Right renal pelvis (tissue), 4 donors: ENCODE data around the gene GPBP1. TPM values are rescaled to one million over a fixed set of nuclear protein-coding genes. Genes with fewer than 3 reads are reported as not detected.
"Not testable (repeated sequence)": the region's sequence is repeated elsewhere in the genome, so short reads cannot be mapped to it uniquely, and the experiment has no call there.

ENCODE experiments used
- DNase-seq, 4 donors: peaks; one replicate each; pipeline ENCODE4 v3.0.0-alpha.2; 2013; ENCODE audit warnings: low read depth in 4 of 4, low spot score in 3 of 4, missing footprints in 1 of 4
- polyA plus RNA-seq, 4 donors: library from polyadenylated mRNA; unstranded; fragments of 120-200 nt; gene quantifications; one replicate each; pipeline ENCODE4 v1.2.1, GENCODE V29; 2013; ENCODE audit not compliant: insufficient read length in 4 of 4

Gene GPBP1, protein sequence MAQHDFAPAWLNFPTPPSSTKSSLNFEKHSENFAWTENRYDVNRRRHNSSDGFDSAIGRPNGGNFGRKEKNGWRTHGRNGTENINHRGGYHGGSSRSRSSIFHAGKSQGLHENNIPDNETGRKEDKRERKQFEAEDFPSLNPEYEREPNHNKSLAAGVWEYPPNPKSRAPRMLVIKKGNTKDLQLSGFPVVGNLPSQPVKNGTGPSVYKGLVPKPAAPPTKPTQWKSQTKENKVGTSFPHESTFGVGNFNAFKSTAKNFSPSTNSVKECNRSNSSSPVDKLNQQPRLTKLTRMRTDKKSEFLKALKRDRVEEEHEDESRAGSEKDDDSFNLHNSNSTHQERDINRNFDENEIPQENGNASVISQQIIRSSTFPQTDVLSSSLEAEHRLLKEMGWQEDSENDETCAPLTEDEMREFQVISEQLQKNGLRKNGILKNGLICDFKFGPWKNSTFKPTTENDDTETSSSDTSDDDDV
- polyA plus RNA-seq = 100 to 1,000 TPM; 125 to 161 (median 152) TPM

DNA sequence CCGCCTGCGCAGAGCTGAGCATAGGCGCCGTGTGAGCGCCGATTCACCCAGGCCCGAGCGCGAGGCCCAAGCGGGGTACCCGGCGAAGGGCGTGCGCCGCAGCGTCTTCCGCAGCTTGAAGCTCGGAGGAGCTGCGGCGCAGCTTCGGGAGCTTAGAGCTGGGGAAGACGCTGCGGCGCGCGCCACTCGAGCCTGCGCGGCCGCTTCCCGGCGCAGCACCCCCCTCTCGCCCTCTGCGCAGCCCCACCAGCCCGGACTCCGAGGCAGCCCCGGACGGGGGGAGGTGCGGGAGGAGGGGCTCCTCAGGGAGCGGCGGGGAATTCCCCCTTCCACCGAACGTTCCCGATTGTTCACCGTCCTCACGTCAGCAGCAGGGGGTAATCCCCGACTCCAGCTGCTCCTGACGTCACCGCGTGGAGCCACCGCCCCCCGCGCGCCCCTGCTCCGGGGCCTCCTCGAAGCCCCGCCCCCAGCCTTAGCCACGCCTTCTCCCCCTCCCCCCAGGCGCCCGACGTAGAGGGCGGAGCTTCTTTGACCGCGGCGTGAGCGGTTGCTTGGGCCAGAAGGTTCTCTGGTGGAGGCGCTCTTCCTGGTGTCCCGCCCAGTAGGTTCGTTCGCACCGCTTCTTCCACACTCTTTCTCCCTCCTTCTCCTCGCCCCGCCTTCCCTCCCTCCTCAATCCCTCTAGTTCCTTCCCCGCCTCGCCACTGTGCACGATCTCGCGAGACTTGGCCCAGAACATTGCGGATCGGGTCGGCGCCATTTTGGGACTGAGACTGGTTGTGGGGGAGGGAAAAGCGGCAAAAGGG is at the start of gene GPBP1:
GPBP1 (plus strand) TSS at position 741 of the 809 bp plus-strand sequence. CDS start 40,072 bp downstream, outside the sequence.
- peak; percentile 97 to 99 (median 98) for DNase-seq

DNA sequence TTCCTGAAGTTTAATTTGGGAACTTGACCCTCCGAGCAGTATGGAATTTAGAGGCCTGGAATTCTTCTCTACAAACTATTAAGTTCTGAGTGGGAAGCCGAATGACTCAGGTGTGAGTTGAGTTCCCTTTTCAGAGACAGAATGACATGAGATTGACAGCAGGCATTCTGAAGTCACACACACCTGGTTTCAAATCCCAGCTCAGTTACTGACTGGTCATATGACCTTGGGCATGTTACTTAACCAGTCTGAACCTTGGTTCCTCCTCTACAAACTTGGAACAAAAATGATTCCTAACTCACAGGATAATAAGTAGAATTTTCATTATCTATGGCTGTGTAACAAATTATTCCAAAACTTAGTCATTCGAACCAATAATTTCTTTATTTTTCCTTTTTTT is 45.5 kb upstream of the GPBP1 start:
- no peak for DNase-seq

DNA sequence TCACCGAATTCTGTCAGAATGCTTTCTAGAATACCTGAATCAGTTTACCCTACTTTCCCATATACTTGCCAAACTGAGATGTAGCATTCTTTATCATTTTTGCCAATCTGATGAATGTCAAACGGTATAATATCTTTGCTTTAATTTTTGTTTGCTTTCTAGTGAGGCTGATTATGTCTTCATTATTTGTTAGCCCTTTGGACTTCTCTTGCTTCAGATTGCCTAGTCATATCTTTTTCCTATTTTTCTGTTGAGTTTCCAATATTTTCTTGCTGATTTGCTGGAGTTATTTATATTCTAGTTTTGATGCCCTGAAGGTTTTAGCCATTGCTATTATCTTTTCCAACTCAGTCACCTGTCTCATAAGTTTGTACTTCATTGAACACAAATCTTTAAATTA is 40.3 kb upstream of the GPBP1 start:
- no peak for DNase-seq

DNA sequence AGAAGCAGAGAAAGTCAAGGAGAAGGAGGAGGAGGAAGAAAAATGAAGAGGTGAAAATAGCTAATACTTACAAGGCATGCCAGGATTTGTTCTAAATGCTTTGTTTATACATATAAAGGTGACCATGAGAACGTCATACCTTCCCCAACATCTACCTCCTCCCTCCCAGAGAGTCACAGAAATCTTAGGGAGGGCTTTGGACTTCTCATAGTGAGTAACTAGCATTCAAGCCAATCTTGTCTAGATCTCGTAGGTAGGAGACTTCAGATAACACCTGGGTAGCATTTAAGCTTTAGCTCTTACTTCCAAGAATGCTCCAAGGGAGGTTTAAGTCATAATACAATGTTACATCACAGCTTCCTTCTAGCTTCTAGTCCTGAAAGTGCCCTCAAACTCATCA is 36.5 kb upstream of the GPBP1 start:
- DNase-seq = no peak

DNA sequence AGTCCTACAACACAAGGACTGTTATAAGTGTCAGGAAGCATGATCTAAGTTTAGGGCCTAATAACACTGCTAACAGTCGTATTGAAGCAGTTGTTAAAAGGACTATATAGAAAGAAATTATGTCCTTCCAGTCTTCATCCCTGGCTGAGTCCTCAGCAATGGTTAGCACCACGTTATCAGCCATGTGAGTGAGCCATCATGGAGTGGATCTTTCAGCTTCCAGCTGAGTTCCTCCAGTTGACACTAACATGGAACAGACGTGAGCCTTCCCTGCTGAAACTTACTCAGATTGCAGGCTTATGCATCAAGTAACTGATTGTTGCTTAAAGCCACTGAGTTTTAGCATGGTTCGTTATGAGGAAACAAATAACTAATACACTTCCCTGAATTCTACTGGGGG is 21.5 kb upstream of the GPBP1 start:
- DNase-seq = no peak

DNA sequence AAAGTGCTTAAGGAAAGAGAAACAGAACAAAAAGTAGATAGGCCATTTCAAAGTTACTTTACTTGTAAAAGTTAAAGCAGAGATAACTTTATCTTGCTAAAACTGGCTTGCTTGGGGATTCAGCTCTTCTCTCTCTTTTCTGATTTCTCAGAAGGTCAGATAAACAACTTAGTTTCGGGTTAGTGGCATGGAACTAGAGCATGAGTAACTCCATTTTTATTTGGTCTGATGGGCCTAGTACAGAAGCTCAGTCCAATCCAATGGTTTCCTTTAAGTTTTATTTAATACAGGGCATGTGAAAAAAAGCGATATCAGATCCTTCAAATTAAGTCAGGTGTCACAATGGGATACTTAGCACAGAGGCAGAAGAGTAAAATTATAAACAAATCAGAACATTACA is 18.8 kb upstream of the GPBP1 start:
- DNase-seq = no peak

DNA sequence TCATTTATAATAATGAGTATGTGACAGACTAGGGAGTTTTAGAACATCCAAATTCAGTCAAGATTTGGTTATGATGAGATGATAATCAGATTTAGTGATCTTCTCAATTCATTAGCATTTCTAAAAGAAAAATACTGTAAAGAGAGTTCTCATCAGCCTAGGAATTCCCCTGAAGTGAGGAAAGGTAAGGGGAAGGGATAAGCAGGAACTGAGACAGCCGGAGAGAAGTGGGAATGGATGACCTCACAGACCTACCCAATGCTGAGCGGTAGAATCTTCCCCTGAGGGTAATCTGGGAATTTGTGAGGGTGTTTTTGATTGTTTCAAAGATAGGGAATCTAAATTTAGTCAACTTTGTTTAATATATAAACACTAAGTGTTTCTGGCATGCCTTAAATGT is 16.7 kb upstream of the GPBP1 start:
- DNase-seq = no peak

DNA sequence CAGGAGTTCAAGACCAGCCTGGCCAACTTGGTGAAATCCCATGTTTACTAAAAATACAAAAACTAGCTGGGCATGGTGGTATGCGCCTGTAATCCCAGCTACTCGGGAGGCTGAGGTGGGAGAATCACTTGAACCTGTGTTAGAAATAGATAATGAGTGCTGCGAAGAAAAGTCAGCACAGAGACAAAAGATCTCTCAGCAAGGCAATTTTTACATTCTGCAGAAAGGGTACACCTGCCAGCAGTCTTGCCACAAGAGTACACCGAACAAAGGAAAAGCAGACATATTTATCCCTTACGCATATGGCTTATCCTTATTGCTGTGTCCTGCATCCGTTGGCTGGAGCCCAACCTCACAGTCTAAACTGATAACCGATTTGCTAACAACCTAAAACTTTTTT is 16.2 kb upstream of the GPBP1 start:
- no peak for DNase-seq

DNA sequence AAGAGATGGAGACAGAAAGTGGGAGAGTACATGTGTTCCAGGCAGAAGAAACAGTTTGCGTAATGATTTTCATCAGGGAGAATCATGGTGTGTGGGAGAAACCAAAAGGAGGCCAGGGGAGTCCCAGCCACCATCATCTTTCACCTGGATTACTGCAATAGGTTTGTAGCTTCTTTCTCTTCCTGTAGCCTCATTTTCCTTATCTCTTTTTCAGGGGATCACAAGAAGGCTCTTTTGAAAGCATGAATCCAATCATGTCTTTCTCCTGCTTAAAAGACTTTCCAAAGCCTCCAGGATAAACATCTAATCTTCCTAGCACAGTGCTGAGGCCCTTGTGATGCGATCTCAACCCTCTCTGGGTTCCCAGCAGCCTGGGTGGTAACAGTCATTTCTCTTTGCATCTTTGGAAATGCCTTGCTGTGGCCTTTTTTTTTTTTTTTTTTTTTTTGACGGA is 10.3 kb upstream of the GPBP1 start:
- DNase-seq = no peak

DNA sequence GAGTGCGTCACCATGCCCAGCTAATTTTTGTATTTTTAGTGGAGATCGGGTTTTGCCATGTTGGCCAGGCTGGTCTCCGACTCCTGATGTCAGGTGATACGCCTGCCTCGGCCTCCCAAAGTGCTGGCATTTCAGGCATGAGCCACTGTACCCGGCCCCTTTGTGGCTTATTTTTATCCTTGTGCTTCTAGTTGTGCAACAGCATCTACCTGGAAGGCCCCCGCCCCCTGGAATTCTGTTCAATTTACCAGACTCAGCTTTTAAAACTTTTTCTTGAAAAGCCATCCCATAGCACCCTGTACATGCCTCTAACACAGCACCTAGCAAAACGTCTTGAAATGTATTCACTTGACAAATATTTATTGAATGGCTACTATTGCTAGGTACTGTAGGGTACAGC is 9.7 kb upstream of the GPBP1 start:
- DNase-seq = no peak

DNA sequence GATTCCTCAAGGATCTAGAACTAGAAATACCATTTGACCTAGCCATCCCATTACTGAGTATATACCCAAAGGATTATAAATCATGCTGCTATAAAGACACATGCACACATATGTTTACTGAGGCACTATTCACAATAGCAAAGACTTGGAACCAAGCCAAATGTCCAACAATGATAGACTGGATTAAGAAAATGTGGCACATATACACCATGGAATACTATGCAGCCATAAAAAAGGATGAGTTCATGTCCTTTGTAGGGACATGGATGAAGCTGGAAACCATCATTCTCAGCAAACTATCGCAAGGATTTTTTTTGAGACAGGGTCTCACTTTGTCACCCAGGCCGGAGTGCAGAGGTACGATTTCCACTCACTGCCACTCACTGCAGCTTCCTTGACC is 8.7 kb upstream of the GPBP1 start:
- DNase-seq = not testable (repeated sequence)

DNA sequence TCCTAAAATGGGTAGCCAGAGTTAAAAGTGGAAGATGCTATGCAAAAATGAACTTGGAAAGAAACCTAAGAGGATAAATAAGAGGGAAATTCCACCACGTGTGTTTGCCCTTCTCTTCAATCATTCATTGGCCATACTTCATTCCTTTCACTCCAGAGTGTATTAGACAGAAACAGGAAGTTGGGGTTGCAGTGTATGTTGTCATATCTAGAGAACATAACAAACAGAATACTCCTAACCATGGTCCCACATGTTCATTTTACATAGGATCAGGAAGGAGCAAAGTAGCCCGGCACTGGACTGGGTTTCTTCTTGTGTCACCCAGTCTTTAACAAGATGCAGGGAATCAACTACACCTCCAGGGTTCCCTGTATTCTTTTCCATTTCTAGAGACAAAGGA is 7.6 kb upstream of the GPBP1 start:
- DNase-seq = no peak

DNA sequence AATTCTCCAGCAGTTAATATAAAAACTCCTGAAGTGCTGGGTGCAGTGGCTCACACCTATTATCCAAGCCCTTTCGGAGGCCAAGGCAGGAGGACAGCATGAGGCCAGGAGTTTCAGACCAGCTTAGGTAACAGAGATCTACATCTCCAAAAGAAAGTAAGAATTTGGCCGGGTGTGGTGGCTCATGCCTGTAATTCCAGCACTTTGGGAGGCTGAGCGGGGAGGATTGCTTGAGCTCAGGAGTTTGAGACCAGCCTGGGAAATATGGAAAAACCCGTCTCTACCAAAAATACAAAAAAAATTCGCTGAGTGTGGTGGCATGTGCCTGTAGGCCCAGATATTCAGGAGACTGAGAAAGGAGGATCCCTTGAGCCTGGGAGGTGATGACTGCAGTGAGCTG is 6.7 kb upstream of the GPBP1 start:
- no peak for DNase-seq

DNA sequence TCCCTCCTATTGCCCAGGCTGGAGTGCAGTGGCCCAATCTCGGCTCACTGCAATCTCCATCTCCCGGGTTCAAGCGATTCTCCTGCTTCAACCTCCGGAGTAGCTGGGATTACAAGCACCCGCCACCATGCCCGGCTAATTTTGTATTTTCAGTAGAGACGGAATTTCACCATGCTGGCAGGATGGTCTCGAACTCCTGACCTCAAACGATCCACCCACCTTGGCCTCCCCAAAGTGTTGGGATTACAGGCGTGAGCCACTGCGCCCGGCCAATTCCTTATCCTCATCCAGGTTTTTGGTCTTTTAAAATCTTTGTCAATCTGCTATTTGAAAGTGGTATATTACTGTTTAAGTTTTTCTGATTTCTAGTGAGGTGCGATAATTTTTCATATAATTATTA is 3.7 kb upstream of the GPBP1 start:
- not testable (repeated sequence) for DNase-seq

DNA sequence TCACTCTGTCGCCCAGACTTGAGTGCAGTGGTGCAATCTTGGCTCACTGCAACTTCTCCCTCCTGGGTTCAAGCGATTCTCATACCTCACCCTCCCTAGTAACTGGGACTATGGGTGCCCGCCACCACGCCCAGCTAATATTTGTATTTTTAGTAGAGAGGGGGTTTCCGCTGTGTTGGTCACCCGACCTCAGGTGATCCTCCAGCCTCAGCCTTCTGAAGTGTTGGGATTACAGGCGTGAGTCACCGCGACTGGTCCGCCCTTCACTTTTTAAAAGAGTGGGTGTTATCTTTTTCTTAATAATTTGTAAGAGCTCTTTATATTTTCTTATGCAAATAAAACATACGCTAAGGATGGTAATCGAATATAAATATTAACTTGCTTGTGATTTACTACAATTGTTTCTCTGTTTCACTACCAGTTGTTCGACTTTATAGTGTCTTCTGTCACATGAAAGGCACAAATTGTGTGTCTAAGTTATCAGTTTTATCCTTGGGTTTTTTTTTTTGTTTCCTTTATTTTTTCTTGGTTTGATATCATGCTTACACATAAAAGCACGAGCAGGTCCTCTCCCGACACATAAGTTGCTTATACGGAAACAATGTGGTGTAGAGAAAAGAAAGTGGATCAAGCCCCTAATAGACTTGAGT is 1.9 kb upstream of the GPBP1 start:
- DNase-seq = no peak

DNA sequence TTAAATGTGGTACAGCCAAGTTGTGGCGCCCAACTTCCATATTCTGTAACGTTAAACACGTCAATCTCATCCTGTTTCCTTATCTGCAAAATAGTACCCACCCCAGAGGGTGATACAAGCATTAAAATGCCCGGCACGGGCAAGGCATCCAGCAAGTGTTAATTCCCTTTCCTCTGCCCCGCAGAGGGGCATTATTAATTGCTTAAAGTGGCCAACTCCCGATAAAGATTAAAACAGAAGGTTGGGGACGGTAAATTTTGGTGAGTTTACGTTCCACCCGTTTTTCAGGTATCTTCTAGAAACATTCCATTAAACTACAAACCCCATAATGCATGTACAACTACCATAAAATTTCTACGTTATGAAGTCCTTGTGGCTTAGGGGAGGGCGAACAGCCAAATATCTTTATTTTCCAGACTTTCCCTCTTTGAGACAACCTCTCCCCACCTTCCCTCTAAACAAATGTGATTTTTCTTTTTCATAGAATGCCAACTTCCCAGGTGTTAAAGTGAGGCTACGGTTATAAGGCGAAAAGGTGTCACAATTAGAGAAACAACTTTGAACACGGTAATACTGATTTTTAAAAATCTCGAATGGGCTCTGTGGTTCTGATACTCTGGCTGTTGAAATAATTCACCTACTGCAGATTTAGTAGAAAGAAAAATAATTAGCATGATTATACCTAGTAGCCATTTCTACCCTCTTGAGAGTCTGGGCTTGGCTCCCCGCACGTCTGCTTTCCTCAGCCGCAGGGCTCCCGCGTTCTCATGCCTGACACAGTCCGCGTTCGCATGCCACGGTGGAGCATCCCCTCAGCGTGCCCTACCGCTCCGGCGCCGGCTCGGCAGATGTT is 1.2 kb upstream of the GPBP1 start:
- peak in 1 of 4 donors; percentile 6 for DNase-seq

DNA sequence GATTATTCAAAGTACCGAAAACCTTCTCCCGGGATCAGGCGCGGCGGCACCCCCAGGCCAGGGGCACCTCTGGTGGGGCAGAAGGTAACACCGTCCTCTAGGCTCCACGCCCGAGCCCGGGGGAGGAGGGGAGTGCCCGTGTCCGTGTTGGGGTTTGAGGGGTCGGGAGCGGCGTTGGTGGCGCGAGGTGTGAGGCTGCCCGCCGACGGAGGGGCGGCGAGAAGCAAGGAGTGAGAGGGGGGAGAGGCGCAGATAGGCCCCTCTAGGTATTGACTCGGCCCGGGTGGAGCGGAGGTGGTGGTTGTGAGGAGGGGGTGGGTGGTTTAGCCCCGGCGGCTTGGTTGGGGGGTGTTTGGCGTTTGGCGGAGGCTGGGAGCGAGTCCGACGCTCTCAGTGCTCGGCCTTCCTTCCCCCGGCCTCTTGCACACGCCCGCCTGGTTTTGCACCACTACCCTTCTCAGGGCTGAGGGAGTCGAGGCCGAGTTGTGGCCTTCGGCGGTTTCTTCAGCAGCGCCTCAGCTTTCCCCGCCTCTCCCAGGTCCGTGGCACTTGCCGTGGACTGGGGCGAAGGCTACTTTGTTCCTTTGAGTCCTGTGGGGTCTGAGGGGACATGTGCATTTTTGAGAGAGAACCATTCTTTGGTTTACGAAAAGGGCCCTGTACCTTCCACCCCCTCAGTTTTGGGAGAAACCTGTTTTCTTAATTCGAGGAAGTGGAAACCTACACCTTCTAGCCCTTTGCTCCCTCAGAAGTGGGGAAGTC is 450 bp downstream of the GPBP1 start:
- DNase-seq = peak in 2 of 4 donors; percentile 22 to 40

DNA sequence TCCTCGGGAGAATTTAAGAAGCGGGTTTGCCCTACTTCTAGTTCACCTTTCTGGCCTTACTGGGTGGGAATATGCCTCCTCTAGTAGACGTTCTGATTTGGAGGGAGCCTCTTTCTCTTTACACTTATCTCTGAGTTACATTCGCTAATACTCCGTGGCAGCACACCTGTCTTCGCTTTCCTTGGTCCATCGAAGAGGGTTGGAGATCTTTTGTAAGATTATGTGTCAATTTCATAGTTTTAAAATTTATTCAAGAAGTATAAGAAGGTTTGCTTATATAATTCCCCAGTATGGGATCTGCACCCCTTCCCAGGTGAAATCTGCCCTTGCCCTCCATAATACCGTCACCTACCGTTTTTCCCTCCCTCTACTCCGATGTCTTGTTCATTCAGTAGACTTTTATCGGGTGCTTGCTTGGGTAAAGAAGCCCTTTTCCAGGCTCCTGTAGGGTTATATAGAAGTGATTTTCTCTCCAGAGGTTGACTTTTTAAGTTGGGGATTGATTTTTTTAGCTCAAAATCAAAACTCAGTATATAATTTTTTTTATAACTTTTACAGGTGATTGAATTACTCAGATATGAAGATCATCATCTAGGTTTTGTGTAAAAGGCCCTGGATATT is 1.1 kb downstream of the GPBP1 start:
- peak in 1 of 4 donors; percentile 20 for DNase-seq
